Thyroid gland (tissue), 4 donors: Measurements from ENCODE around the gene RPH3AL. TPM values are rescaled to one million over a fixed set of nuclear protein-coding genes. Genes with fewer than 3 reads are reported as not detected.
"Not testable (repeated sequence)": the region's sequence is repeated elsewhere in the genome, so short reads cannot be mapped to it uniquely, and the experiment has no call there.

ENCODE experiments used
- DNase-seq, 2 donors: peaks; one replicate each; pipeline ENCODE4 v3.0.0-alpha.2; 2019
- H3K27ac ChIP-seq, 3 donors: fragments of 200-600 bp; sonication (generic); 1 replicate in 2 of 3; 2 replicates in 1 of 3; pipeline ENCODE4 v1.5.1; 2016 to 2019; ENCODE audit warnings: mild to moderate bottlenecking in 1 of 3, moderate library complexity in 1 of 3
- H3K27me3 ChIP-seq: fragments of 200-600 bp; sonication (generic); one replicate; pipeline ENCODE4 v1.5.1; 2019
- H3K36me3 ChIP-seq, 2 donors: fragments of 200-600 bp; sonication (generic); one replicate each; pipeline ENCODE4 v1.5.1; 2016 to 2019
- H3K4me1 ChIP-seq, 2 donors: fragments of 200-600 bp; sonication (generic); one replicate each; pipeline ENCODE4 v1.5.1; 2017 to 2019
- H3K4me3 ChIP-seq, 3 donors: fragments of 200-600 bp; sonication (generic); replicated peaks in 1 of 3; 1 replicate in 2 of 3; 2 replicates in 1 of 3; pipeline ENCODE4 v1.5.1; 2016; ENCODE audit warnings: mild to moderate bottlenecking in 1 of 3
- H3K9me3 ChIP-seq: fragments of 200-600 bp; sonication (generic); one replicate; pipeline ENCODE4 v1.5.1; 2017
- CTCF ChIP-seq, 6 experiments: fragments of 200-600 bp in 3 of 6; fragments of 450-650 bp in 3 of 6; sonication (generic) in 3 of 6; IDR thresholded peaks; one replicate each; pipeline ENCODE4 v1.5.1; 2016 to 2019; ENCODE audit warnings: antibody characterized with exemption in 6 of 6, mild to moderate bottlenecking in 2 of 6, inconsistent platforms in 1 of 6, moderate library complexity in 1 of 6
- POLR2A ChIP-seq, 2 donors: fragments of 450-650 bp; IDR thresholded peaks; one replicate each; pipeline ENCODE4 v1.6.1; 2017; ENCODE audit warnings: antibody characterized with exemption in 2 of 2, mild to moderate bottlenecking in 2 of 2, moderate library complexity in 1 of 2
- WGBS, 2 donors: methylation state at CpG; one replicate each; pipeline ENCODE4 v1.1.5; 2017; 5-methylcytosine and 5-hydroxymethylcytosine counted together
- intact Hi-C: fragments of 100-400 bp; cut with DNase I; formaldehyde crosslinking; loops from one replicate; pipeline ENCODE4 v1.15.1; 2023
- total RNA-seq, 4 donors: library from RNA; depleted of rRNA; stranded (reverse); fragments of >200 nt; gene quantifications; one replicate each; pipeline ENCODE4 v1.2.3, GENCODE V29; 2016

Gene RPH3AL
- total RNA-seq, 4 donors from 2014 or later: 19.1 to 47.7 (median 42.5) TPM

DNA sequence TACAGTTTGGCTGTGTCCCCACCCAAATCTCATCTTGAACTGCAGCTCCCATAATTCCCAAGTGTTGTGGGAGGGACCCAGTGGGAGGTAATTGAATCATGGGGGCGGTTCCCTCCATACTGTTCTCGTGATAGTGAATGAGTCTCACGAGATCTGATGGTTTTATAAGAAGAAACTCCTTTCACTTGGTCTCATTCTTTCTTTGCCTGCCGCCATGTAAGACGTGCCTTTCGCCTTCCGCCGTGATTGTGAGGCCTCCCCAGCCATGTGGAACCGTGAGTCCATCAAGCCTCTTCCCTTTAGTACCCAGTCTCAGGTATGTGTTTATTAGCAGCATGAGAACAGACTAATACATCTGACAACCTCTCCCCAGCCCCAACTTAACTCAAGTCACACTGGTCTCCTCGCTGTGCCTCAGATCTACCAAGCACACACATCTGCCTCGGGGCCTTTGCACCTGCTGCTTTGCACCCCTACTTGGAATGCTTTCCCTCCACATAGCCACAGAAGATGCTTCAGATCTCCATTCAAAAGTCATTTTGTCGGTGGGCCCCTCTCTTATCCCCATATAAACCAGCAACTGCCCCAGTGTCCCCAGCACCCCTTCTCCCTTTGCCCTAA, 74.4 kb downstream of the RPH3AL start:
- Histone ChIP-seq H3K4me1 (no peaks in the 10 kb centered on the region), H3K4me3 (no peak overlapping the region), H3K9me3 (no peaks in the 10 kb centered on the region), H3K36me3 (no peaks in the 10 kb centered on the region), H3K27ac (no peak overlapping the region), H3K27me3 (no peaks in the 10 kb centered on the region)
- WGBS, 2 donors: 89 to 90% methylated on average over 12 of the region's 12 CpGs
- DNase-seq: no peak
- intact Hi-C loops: no loop called here
- no peak for TF ChIP-seq POLR2A (IDR thresholded peaks at IDR 0.05)
- TF ChIP-seq CTCF (IDR thresholded peaks at IDR 0.05): no peak

DNA sequence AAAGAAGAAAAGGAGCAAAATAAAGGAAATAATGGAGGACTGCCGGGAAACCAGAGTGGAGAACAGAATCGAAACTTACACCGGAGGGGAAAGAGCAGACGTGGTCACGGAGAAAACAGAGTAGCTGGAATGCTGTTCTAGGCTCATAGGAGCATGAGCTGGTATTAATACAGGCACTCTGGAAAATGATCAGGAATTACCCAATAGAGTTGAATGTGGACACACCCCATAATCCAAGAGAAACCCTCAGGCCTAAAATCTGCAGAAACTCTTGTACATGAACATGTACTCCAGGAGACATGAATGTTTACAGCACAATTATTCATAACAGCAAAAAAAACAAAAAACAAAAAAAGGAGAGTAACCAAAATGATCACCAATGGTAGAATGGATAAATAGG, 77.7 kb downstream of the RPH3AL start:
- Histone ChIP-seq H3K27ac (no peak overlapping the region), H3K4me1 (no peaks in the 10 kb centered on the region), H3K9me3 (no peaks in the 10 kb centered on the region), H3K27me3 (no peaks in the 10 kb centered on the region), H3K4me3 (no peak overlapping the region), H3K36me3 (no peaks in the 10 kb centered on the region)
- no peak for DNase-seq
- TF ChIP-seq POLR2A (IDR thresholded peaks at IDR 0.05) (no peak), CTCF (IDR thresholded peaks at IDR 0.05) (no peak)
- 94 to 97% methylated on average over 5 of the region's 5 CpGs for WGBS, 2 donors
- intact Hi-C loops: no loop called here

DNA sequence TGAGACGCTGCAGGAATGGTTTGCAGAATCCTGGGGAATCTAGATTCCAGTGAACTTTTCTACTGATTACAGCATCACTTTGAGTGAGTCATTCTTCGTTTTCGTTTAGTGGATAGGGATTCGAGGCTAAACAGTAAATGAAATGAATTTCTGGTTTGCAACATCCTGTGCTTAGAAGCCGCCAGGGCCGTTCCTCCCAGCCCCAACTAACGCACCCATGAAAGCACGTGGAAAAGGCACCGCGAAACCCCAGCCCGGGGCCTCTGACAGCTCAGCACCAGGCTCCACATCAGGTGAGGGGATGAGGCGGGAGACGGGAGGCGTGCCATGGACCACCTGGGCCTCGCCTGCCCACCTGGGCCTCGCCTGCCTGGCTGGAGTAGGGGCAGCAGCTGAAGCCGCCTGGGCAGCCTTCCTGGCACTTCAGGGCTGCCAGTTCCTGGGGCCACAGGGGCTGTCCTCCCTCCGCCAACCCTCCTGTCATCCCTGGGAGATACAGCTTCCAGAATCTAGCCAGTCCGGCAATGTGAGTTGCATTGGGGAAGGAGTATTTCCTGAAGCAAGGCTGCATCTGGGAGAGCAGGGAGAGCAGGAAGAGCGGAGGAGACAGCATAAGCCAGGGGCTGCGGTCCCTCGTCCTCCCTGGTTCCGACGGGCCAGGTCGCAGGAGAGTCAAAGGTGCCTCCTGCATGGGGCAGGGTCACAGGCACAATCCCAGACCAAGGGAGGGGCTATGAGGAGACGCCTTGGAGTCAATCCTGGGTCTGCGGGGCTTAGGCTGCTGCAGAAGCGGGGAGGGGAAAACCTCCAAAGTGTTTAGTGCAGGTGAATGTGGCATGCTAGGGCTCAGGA, 78.4 kb downstream of the RPH3AL start:
- no peaks in the 10 kb centered on the region for H3K4me1 ChIP-seq
- intact Hi-C loops: no loop called here
- no peaks in the 10 kb centered on the region for H3K9me3 ChIP-seq
- H3K36me3 ChIP-seq: no peaks in the 10 kb centered on the region
- WGBS, 2 donors: 91 to 92% methylated on average over 27 of the region's 28 CpGs
- no peak overlapping the region for H3K27ac ChIP-seq
- no peak overlapping the region for H3K4me3 ChIP-seq
- DNase-seq: no peak
- TF ChIP-seq CTCF (IDR thresholded peaks at IDR 0.05): no peak
- TF ChIP-seq POLR2A (IDR thresholded peaks at IDR 0.05): no peak
- no peaks in the 10 kb centered on the region for H3K27me3 ChIP-seq

DNA sequence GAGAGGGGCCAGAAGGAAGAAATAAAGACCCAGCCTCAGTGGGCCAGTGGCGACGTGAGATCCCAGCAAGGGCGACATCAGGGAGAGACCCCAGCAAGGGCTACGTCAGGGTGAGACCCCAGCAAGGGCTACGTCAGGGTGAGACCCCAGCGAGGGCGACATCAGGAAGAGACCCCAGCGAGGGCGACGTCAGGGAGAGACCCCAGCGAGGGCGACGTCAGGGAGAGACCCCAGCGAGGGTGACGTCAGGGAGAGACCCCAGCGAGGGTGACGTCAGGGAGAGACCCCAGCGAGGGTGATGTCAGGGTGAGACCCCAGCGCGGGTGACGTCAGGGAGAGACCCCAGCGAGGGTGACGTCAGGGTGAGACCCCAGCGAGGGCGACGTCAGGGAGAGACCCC, 79.8 kb downstream of the RPH3AL start:
- H3K4me1 ChIP-seq, H3K36me3 ChIP-seq, DNase-seq, intact Hi-C loops, H3K4me3 ChIP-seq, H3K9me3 ChIP-seq, H3K27me3 ChIP-seq, H3K27ac ChIP-seq: not testable (repeated sequence)
- WGBS, 2 donors: 90 to 92% methylated on average over 7 to 16 of the region's 26 CpGs

GRCh38 chr17:271928-272623, 80.5 kb downstream of the RPH3AL start:
- H3K4me3 ChIP-seq, H3K27me3 ChIP-seq, H3K27ac ChIP-seq, H3K36me3 ChIP-seq, H3K4me1 ChIP-seq, DNase-seq, H3K9me3 ChIP-seq, intact Hi-C loops: not testable (repeated sequence)
- 98 to 99% methylated on average over 3 to 4 of the region's 4 CpGs for WGBS, 2 donors
